H1 (cell line): Measurements from ENCODE around the gene EN2. TPM values are rescaled to one million over a fixed set of nuclear protein-coding genes. Genes with fewer than 3 reads are reported as not detected.

Experiments used
- CTBP2 ChIP-seq: IDR thresholded peaks from 2 replicates; pipeline ENCODE4 v1.7.0; 2011; ENCODE audit warnings: borderline replicate concordance, mild to moderate bottlenecking, moderate library complexity, mixed read lengths, low read length; ENCODE audit not compliant: insufficient read depth, insufficient read length
- HDAC6 ChIP-seq: IDR thresholded peaks from one replicate; pipeline ENCODE4 v1.7.1; 2012; ENCODE audit warnings: low read depth, mild to moderate bottlenecking, inconsistent platforms, low read length, moderate library complexity
- JUND ChIP-seq: IDR thresholded peaks from 2 replicates; pipeline ENCODE4 v1.6.1; 2011; ENCODE audit warnings: mild to moderate bottlenecking, improper control_type of control experiment, low read length
- MAFK ChIP-seq: IDR thresholded peaks from 2 replicates; pipeline ENCODE4 v1.6.1; 2012; ENCODE audit warnings: low read depth, mild to moderate bottlenecking, improper control_type of control experiment, low read length
- TBP ChIP-seq: IDR thresholded peaks from 2 replicates; pipeline ENCODE4 v1.6.1; 2011; ENCODE audit warnings: low read depth, low read length, improper control_type of control experiment
- ZNF274 ChIP-seq: IDR thresholded peaks from 2 replicates; pipeline ENCODE4 v1.7.0; 2012; ENCODE audit warnings: low read length, borderline replicate concordance; ENCODE audit errors: extremely low read depth
- polyA plus RNA-seq, 7 experiments: library from polyadenylated mRNA; depleted of rRNA in 3 of 7; stranded (reverse) in 5 of 7; unstranded in 2 of 7; fragments of >200 nt in 5 of 7; fragments of 200-250 nt in 2 of 7; gene quantifications; 1 replicate in 5 of 7; 2 replicates in 1 of 7; 4 replicates in 1 of 7; pipeline versions ENCODE4 v1.2.1 to v1.2.3, GENCODE V29; 2011 to 2013; ENCODE audit warnings: missing spikeins in 2 of 7, mixed read lengths in 2 of 7
- total RNA-seq: library from RNA; stranded (reverse); fragmentation: NEBNext Ultra II Directional; extraction: Animal tissue kit (Norgen Biotek cat#: 25700); gene quantifications from 2 replicates; pipeline ENCODE4 v1.2.1, GENCODE V29; 2021
- TF ChIP-seq, protein P1 (sequence below): IDR thresholded peaks from 2 replicates; pipeline ENCODE4 v1.6.1; 2012; ENCODE audit warnings: inconsistent platforms
- TF ChIP-seq, protein P2 (sequence below): IDR thresholded peaks from 2 replicates; pipeline ENCODE4 v1.6.1; 2012; ENCODE audit warnings: inconsistent platforms

EN2 gene
- total and polyA plus RNA-seq, 2 of the 8 experiments (the other 6 are each of a cell fraction or from before 2014, with no cell fraction given) = not detected

DNA sequence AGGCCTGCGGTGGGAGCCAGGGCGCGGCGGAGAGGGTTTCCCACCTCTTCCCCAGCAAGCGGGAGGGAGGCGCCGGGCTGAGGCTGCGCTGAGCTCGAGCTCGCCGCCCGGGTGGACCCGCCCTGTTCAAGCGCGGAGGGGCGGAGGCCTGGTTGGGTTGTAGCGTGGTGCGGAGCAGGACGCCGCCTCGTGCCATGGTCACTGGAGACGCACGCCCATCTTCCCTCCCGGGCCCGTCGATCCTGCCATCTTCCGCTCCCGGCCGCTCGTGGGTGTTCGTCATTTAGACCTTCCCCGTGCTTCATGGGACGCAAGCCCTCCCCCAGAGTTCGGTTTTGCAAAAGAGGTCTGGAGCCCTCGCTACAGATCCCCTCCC lies 9.3 kb upstream of the EN2 start (continued):
- no peak for TF ChIP-seq MAFK
- no peak for TF ChIP-seq ZNF274
- TF ChIP-seq TBP = no peak
- TF ChIP-seq, protein P1, sequence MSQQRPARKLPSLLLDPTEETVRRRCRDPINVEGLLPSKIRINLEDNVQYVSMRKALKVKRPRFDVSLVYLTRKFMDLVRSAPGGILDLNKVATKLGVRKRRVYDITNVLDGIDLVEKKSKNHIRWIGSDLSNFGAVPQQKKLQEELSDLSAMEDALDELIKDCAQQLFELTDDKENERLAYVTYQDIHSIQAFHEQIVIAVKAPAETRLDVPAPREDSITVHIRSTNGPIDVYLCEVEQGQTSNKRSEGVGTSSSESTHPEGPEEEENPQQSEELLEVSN = peak; percentile 73
- TF ChIP-seq, protein P2, sequence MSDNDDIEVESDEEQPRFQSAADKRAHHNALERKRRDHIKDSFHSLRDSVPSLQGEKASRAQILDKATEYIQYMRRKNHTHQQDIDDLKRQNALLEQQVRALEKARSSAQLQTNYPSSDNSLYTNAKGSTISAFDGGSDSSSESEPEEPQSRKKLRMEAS = peak; percentile 78
- TF ChIP-seq HDAC6 = no peak
- TF ChIP-seq JUND = no peak
- no peak for TF ChIP-seq CTBP2
